Stimulated activated CD4-positive, alpha-beta T cell treated with anti-CD3 and anti-CD28 coated beads, TNF-alpha, amount 100 ng/mL, for 4 hours (primary cell): ENCODE data around the gene TERB1.

Experiments used
- DNase-seq, 3 experiments: peaks; one replicate each; pipeline ENCODE4 v3.0.0-alpha.2; 2020; ENCODE audit warnings: low read depth in 3 of 3

TERB1 gene

GRCh38 chr16:66801320-66802105, at the start of gene TERB1:
Gene TERB1, minus strand, starts transcription at chr16:66801584. Its CDS starts 4,786 bp downstream, at chr16:66796798.
- no peak for DNase-seq

DNA sequence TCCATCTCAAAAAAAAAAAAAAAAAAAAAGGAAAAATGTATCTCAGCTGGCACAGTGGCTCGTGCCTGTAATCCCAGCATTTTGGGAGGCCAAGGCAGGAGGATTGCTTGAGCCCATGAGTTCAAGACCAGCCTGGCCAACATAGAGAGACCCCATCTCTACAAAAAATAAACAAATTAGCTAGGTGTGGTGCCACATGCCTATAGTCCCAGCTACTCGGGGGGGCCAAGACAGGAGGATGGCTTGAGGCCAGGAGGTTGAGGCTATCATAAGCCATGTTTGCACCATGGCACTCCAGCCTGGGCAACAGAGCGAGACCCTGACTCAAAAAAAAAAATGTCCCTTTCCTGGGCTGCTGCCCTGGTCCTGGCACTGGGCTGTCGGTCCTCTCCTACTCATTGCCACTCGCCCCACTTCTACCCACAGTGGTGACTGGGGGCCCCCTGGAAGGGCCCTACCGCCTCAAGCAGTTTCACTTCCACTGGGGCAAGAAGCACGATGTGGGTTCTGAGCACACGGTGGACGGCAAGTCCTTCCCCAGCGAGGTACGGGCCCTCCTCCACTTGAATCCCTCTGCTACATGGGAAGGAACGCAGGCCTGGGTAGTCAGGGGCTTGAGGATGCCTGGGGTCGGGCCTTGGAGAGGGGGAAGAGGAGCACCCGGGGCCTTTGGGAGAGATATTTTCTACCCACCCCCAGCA, 48.9 kb upstream of the TERB1 start:
- DNase-seq: no peak

GRCh38 chr16:66849549-66849948, 48.2 kb upstream of the TERB1 start:
- DNase-seq: no peak

- no peak for DNase-seq
Measured at GRCh38 chr16:66849021-66849420, 47.6 kb upstream of the TERB1 start.

DNA sequence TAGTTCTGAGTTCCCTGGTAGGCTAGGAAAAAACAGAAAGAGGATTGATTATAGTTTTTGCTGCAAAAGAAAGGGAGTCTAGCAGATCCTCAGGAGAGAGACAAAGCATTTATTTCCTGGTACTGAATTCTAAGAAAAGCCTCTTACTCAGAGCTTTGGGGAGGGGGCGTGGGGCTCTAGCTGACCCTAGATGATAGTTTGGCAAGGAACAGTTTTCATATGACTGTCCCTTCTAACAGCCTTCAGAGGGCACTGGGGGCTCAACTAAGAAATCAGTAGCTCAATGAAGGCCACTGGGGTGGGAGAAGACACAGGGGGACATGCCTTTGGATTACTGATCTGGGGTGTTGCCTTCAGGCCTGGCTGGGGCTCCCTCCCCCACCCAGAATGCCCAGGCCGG, 46.8 kb upstream of the TERB1 start:
- DNase-seq: no peak

GRCh38 chr16:66847533-66848067, 46.2 kb upstream of the TERB1 start:
- no peak for DNase-seq

DNA sequence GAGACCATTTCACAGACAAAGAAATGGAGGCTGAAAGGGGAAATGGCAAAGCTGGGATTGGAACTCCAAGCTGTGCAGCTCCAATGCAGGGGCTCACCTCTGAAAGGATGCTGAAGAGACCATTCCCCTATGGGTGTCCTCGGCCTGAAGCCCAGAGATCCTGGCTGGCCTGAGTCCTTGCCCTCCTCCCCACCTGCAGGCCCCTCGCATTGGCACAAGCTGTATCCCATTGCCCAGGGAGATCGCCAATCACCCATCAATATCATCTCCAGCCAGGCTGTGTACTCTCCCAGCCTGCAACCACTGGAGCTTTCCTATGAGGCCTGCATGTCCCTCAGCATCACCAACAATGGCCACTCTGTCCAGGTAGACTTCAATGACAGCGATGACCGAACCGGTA, 45.4 kb upstream of the TERB1 start:
- DNase-seq: no peak

DNA sequence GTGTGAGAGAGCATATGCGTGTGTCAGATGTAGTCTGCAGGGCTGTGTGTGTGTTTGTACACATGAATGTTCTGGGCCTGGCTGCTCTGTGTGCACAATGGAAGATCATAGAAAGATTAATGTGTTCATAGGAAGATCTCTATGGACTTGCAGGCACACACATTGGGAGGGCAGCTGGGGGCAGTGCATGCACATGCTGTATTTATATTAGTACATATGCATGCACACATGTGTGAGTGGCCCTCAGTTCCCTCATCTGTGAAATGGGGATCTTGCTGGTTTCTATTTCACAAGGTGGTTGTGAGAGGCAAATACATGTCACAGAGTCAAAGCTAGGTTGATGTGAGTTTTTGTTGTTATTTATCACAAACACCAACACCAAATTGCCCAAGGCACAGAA, 44.9 kb upstream of the TERB1 start:
- no peak for DNase-seq

GRCh38 chr16:66845791-66846221, 44.4 kb upstream of the TERB1 start:
- no peak for DNase-seq

DNA sequence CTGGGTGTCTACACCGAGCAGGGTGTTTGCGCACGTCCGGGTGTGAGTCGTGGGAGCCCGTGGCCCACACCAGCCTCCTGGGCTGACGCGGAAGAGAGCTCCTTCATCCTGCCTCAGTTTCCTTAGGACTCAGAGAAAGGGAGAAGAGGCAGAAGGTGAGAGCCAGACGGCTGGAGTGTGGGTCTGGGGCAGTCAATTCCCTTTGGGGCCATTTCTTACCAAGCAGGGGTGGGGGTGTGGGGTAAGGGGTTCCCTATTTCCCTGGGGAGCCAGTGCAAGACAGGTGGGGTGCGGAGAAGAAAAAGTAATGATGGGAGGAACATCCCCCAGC, 43.7 kb upstream of the TERB1 start:
- no peak for DNase-seq

DNA sequence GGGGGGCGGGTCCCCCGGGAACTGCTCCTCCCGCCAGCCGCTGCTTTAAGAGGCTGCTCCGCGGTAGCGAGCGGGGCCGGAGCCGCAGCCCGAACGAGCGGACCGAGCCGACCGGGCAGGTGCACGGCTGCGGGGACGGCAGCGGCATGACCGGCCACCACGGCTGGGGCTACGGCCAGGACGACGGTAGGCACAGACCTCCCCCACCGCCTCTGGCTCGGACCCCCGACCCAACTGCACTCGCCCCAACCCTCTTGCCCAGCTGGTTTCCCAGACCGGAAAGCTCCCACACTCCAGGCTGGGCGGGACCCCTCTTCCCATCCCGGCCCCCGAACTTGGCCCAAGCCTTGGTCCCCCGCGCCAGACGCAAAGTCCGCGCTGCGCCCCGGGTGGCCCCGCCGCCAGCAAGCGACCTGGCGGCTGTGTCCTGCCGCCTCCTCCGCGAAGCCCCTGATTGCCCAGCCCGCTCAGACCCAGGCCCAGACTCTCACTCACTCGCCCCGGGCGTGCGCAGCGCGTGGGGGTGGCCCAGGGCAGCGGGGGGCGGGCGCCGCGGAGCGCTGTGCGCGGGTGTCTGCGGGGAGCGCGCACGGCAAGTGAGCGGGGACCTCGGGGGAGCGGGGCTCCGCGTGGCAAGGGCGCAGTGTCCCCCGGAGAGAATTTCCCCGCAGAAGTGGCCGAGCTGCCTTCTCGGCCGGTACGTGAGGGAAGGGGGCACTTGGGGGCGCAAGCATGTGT, 43.1 kb upstream of the TERB1 start, which contains the start of gene CA7:
TSS of gene CA7 (plus strand) at position 73 of the 738 bp plus-strand sequence. CDS start at position 147, 74 bp downstream.
- DNase-seq: no peak

DNA sequence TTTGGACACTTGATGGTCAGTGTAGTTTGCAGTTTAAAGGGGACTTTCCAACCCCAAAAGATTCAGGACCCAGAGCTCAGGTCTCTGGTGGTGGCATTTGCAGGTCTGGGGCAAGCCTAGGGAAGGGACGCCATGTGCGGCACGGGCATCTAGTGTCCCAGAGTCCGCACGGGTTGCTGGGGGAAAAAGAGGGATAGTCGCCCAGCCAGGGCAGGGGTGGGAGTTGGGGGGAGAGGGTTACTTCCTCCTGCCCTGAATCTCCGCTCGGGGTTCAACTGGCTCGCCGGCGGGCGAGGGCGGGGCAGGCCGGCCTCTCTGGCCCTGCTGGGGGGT, 42.6 kb upstream of the TERB1 start:
- no peak for DNase-seq

DNA sequence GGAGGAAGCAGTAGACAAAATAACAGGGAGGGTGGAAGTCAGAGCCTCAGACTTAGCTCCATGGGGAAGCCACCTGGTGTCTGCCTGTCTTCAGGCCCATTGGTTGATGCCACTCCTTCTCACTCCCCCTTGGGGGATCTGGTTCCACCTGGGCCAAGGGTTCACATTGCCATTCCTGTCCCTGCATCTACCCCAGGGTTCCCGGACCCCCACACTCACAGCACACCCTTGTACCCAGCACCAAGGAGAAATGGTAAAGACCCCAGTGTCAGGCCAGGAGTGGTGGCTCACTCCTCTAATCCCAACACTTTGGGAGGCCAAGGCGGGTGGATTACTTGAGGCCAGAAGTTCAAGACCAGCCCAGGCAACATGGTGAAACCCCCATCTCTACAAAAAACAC, 41.8 kb upstream of the TERB1 start:
- DNase-seq: no peak

DNA sequence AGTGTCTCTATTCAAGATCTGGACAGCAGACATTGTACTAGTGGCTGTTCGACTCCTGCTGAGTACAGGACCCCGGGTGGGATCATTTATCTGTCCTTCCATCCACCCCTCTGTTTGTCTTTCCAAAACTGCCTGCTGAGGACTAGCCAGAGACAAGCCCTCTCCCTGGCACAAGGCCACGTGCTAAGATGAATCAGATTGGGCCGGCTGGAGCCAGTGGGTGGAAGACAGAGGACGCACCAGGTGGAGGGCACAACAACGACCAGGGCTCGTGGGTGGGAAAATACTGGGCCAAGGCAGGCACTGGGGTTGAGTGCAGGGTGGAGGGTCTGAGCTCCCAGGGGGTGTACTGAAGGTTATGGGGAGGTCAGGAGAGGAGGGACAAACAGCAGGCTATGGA, 41.4 kb upstream of the TERB1 start:
- no peak for DNase-seq

GRCh38 chr16:66841366-66841765, 40.0 kb upstream of the TERB1 start:
- DNase-seq: no peak

GRCh38 chr16:66840883-66841282, 39.5 kb upstream of the TERB1 start:
- no peak for DNase-seq

- no peak for DNase-seq
Measured at GRCh38 chr16:66834746-66835145, 33.4 kb upstream of the TERB1 start.

GRCh38 chr16:66832661-66833305, 31.4 kb upstream of the TERB1 start:
- no peak for DNase-seq

GRCh38 chr16:66832190-66832589, 30.8 kb upstream of the TERB1 start:
- no peak for DNase-seq

DNA sequence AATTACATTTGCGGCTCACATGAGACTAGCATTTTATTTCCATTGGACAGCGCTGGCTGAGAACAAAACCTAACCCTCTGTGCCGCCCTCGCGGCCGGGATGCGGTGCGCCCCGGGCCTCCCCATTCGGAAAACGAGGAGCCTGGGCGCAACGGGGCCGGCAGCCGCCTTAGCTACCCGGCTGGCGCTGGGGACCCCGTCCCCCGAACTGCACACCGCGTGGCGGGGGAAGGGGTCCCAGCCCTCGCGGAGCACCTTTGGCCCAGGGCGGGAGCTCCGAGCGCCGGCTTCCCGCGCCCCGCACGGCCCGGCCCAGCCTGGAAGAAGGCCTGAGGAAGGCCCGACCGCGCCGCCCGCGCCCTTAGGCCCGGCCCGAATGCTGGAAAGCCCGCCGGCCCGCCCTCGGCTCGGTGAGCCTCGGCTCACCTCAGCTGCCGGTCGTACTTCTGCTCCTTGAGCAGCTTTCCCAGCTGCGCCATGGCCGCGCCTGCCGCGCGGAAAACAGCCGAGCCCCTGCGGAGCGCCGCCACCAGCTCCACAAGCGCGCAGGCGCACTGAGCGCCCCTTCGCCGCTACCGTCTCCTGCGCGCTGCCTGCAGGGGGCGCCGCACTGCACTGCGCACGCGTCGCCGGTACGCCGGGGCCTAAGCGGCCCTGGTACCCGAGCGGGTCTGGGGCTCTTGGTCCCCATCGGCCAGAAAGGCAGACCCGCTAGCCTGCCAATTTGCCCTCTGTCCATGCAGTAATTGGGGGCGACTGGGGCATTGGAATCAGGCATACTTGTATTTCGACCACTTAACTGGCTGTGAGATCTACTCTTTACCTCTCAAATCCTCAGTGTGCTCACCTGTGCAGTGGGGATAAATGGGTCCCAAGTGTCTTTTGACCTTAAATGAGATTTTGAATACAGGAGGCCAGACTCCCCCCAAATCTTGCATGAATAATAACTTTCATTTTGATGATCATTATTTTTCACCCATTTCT, 29.3 kb upstream of the TERB1 start, which contains the start of gene NAE1:
TSS of gene NAE1 (minus strand) at position 555 of the 983 bp plus-strand sequence. CDS start at position 478, 77 bp downstream.
- DNase-seq: peak; percentile 81 to 84 (median 82)

DNA sequence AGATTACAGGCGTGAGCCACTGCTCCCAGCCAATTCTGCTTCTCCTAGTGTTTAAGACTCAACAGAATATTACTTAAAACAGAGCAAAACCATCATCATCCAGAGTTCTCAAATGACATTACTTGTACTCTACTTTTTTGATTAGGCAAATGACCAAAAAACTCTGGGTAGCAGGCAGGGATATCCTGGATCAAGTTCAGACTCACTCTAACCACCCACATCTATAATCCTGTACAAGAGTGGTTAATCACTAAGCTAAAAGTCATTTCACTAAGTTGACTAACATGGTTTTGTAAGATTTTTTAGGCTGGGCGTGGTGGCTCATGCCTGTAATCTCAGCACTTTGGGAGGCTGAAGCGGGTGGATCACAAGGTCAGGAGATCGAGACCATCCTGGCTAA, 22.6 kb upstream of the TERB1 start:
- DNase-seq: no peak
